Measurements from ENCODE around the gene HSPA12B.

HSPA12B gene

GRCh38 chr20:3738111-3739053, 5.9 kb downstream of the HSPA12B start:
- Histone ChIP-seq H3K4me1 (ENCODE audit: control insufficient read depth in 2 of 2, insufficient read depth in 2 of 2, low read length in 2 of 2) (peaks cover 2 to 14% of the 10 kb centered on the region in 2 donors), H3K4me3 (ENCODE audit: low read length in 2 of 2) (no peak overlapping the region), H3K9me3 (ENCODE audit: control insufficient read depth in 2 of 2, low read length in 2 of 2) (no peaks in the 10 kb centered on the region), H3K27me3 (ENCODE audit: control insufficient read depth in 2 of 2, insufficient read depth in 2 of 2, low read length in 2 of 2) (peaks cover 0 to 2% of the 10 kb centered on the region in 2 donors), H3K9ac (ENCODE audit: low read depth in 1 of 2, low read length in 2 of 2) (no peak overlapping the region), H3K27ac (ENCODE audit: low read depth in 2 of 2, low read length in 2 of 2) (no peak overlapping the region), H3K36me3 (ENCODE audit: control insufficient read depth in 2 of 2, insufficient read depth in 2 of 2, low read length in 2 of 2) (no peaks in the 10 kb centered on the region)

- H3K36me3 ChIP-seq (ENCODE audit: control insufficient read depth in 2 of 2, insufficient read depth in 2 of 2, low read length in 2 of 2), result no peaks in the 10 kb centered on the region
- peaks cover 0 to 8% of the 10 kb centered on the region in 2 donors for H3K4me1 ChIP-seq (ENCODE audit: control insufficient read depth in 2 of 2, insufficient read depth in 2 of 2, low read length in 2 of 2)
- no peak overlapping the region for H3K9ac ChIP-seq (ENCODE audit: low read depth in 1 of 2, low read length in 2 of 2)
- peaks cover 0 to 6% of the 10 kb centered on the region in 2 donors for H3K27me3 ChIP-seq (ENCODE audit: control insufficient read depth in 2 of 2, insufficient read depth in 2 of 2, low read length in 2 of 2)
- no peaks in the 10 kb centered on the region for H3K9me3 ChIP-seq (ENCODE audit: control insufficient read depth in 2 of 2, low read length in 2 of 2)
- no peak overlapping the region for H3K27ac ChIP-seq (ENCODE audit: low read depth in 2 of 2, low read length in 2 of 2)
- H3K4me3 ChIP-seq (ENCODE audit: low read length in 2 of 2), result no peak overlapping the region
These were observed 6.8 kb downstream of the HSPA12B start for GRCh38 chr20:3739054-3739925.

GRCh38 chr20:3739926-3740451, 7.5 kb downstream of the HSPA12B start:
- no peak overlapping the region for H3K27ac ChIP-seq (ENCODE audit: low read depth in 2 of 2, low read length in 2 of 2)
- peaks cover 0 to 7% of the 10 kb centered on the region in 2 donors for H3K27me3 ChIP-seq (ENCODE audit: control insufficient read depth in 2 of 2, insufficient read depth in 2 of 2, low read length in 2 of 2)
- H3K9ac ChIP-seq (ENCODE audit: low read depth in 1 of 2, low read length in 2 of 2), result no peak overlapping the region
- H3K4me3 ChIP-seq (ENCODE audit: low read length in 2 of 2), result no peak overlapping the region
- H3K4me1 ChIP-seq (ENCODE audit: control insufficient read depth in 2 of 2, insufficient read depth in 2 of 2, low read length in 2 of 2), result peaks cover 0 to 5% of the 10 kb centered on the region in 2 donors
- no peaks in the 10 kb centered on the region for H3K9me3 ChIP-seq (ENCODE audit: control insufficient read depth in 2 of 2, low read length in 2 of 2)
- H3K36me3 ChIP-seq (ENCODE audit: control insufficient read depth in 2 of 2, insufficient read depth in 2 of 2, low read length in 2 of 2), result no peaks in the 10 kb centered on the region

DNA sequence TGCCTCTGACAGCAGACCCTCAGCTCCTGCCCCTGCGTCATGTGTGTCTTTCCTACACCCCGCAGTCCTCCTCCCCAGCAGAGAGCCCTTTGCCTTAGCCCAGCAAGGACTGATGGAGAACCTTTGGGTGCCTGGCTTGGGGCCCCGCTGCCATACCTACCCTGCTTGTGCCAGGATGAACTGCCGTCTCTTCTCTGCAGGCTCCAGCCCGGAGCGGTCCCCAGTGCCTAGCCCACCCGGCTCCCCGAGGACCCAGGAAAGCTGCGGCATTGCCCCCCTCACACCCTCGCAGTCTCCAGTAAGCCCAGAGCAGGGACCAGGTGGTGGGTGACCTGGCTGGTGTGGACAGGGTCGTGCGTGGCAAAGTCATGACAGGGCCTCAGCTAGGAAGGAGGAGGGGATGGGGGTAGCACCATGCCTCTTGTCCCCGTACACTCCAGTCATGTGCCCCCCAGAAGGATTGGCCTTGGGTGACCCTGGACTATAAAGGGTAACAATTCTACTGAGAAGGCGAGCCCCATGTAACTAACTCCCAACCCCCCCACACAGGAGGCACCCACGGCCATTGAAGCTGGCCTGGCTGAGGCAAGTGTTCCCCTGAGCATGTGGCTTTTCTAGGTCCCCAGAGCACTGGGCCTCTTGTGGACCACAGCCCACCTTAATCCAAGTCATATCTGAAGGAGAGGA, 8.3 kb downstream of the HSPA12B start:
- Histone ChIP-seq H3K27ac (ENCODE audit: low read depth in 2 of 2, low read length in 2 of 2) (no peak overlapping the region), H3K36me3 (ENCODE audit: control insufficient read depth in 2 of 2, insufficient read depth in 2 of 2, low read length in 2 of 2) (no peaks in the 10 kb centered on the region), H3K27me3 (ENCODE audit: control insufficient read depth in 2 of 2, insufficient read depth in 2 of 2, low read length in 2 of 2) (peaks cover 1 to 5% of the 10 kb centered on the region in 2 donors), H3K4me1 (ENCODE audit: control insufficient read depth in 2 of 2, insufficient read depth in 2 of 2, low read length in 2 of 2) (peaks cover 0 to 5% of the 10 kb centered on the region in 2 donors), H3K9me3 (ENCODE audit: control insufficient read depth in 2 of 2, low read length in 2 of 2) (no peaks in the 10 kb centered on the region), H3K4me3 (ENCODE audit: low read length in 2 of 2) (no peak overlapping the region), H3K9ac (ENCODE audit: low read depth in 1 of 2, low read length in 2 of 2) (no peak overlapping the region)

GRCh38 chr20:3741836-3742458, 9.5 kb downstream of the HSPA12B start:
- H3K27me3 ChIP-seq (ENCODE audit: control insufficient read depth in 2 of 2, insufficient read depth in 2 of 2, low read length in 2 of 2), result peaks cover 3 to 6% of the 10 kb centered on the region in 2 donors
- H3K4me1 ChIP-seq (ENCODE audit: control insufficient read depth in 2 of 2, insufficient read depth in 2 of 2, low read length in 2 of 2), result no peaks in the 10 kb centered on the region
- no peak overlapping the region for H3K4me3 ChIP-seq (ENCODE audit: low read length in 2 of 2)
- H3K9ac ChIP-seq (ENCODE audit: low read depth in 1 of 2, low read length in 2 of 2), result no peak overlapping the region
- H3K27ac ChIP-seq (ENCODE audit: low read depth in 2 of 2, low read length in 2 of 2), result no peak overlapping the region
- no peaks in the 10 kb centered on the region for H3K9me3 ChIP-seq (ENCODE audit: control insufficient read depth in 2 of 2, low read length in 2 of 2)
- H3K36me3 ChIP-seq (ENCODE audit: control insufficient read depth in 2 of 2, insufficient read depth in 2 of 2, low read length in 2 of 2), result no peaks in the 10 kb centered on the region

DNA sequence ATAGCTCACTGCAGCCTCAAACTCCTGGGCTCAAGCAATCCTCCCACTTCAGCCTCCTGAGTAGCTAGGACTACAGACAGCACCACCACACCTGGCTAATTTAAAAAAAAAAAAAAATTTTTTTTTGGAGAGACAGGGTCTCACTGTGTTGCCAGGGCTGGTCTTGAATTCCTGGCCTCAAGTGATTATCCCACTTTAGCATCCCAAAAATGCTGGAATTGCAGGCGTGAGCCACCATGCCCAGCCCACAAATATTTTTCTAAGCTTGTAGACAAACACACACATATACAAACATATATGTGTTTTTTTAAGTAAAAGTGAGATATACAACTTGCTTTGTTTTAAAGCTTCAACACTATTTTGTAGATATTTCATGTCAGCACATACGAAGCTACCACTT, 10.8 kb downstream of the HSPA12B start:
- Histone ChIP-seq H3K4me1 (ENCODE audit: control insufficient read depth in 2 of 2, insufficient read depth in 2 of 2, low read length in 2 of 2) (no peaks in the 10 kb centered on the region), H3K4me3 (ENCODE audit: low read length in 2 of 2) (no peak overlapping the region), H3K36me3 (ENCODE audit: control insufficient read depth in 2 of 2, insufficient read depth in 2 of 2, low read length in 2 of 2) (no peaks in the 10 kb centered on the region), H3K27me3 (ENCODE audit: control insufficient read depth in 2 of 2, insufficient read depth in 2 of 2, low read length in 2 of 2) (peaks cover 3 to 9% of the 10 kb centered on the region in 2 donors), H3K9ac (ENCODE audit: low read depth in 1 of 2, low read length in 2 of 2) (no peak overlapping the region), H3K9me3 (ENCODE audit: control insufficient read depth in 2 of 2, low read length in 2 of 2) (no peaks in the 10 kb centered on the region), H3K27ac (ENCODE audit: low read depth in 2 of 2, low read length in 2 of 2) (no peak overlapping the region)

DNA sequence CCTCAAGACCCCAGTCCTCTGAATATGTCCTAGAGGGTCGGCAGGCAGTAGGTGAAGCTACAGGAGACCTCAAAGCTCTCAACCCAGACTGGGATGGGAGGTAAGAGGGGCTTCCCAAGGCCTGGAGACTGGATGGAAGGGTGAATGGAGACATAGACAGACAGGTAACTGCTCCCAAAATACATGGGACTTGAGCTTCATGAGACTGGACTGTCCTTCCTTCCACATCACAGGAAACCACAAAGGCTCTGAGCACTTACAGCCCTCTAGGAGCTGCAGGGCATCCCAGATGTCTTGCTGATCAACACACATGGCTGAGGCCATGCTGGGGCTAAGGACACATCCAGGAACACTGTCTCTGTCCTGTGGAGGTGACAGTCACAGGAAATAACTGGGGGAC, 11.6 kb downstream of the HSPA12B start:
- no peaks in the 10 kb centered on the region for H3K9me3 ChIP-seq (ENCODE audit: control insufficient read depth in 2 of 2, low read length in 2 of 2)
- no peak overlapping the region for H3K9ac ChIP-seq (ENCODE audit: low read depth in 1 of 2, low read length in 2 of 2)
- no peak overlapping the region for H3K4me3 ChIP-seq (ENCODE audit: low read length in 2 of 2)
- no peak overlapping the region for H3K27ac ChIP-seq (ENCODE audit: low read depth in 2 of 2, low read length in 2 of 2)
- H3K4me1 ChIP-seq (ENCODE audit: control insufficient read depth in 2 of 2, insufficient read depth in 2 of 2, low read length in 2 of 2), result no peaks in the 10 kb centered on the region
- H3K36me3 ChIP-seq (ENCODE audit: control insufficient read depth in 2 of 2, insufficient read depth in 2 of 2, low read length in 2 of 2), result no peaks in the 10 kb centered on the region
- H3K27me3 ChIP-seq (ENCODE audit: control insufficient read depth in 2 of 2, insufficient read depth in 2 of 2, low read length in 2 of 2), result peaks cover 8 to 9% of the 10 kb centered on the region in 2 donors

GRCh38 chr20:3744806-3745685, 12.6 kb downstream of the HSPA12B start:
- Histone ChIP-seq H3K36me3 (ENCODE audit: control insufficient read depth in 2 of 2, insufficient read depth in 2 of 2, low read length in 2 of 2) (no peaks in the 10 kb centered on the region), H3K4me3 (ENCODE audit: low read length in 2 of 2) (no peak overlapping the region), H3K4me1 (ENCODE audit: control insufficient read depth in 2 of 2, insufficient read depth in 2 of 2, low read length in 2 of 2) (peaks cover 0 to 2% of the 10 kb centered on the region in 2 donors), H3K27me3 (ENCODE audit: control insufficient read depth in 2 of 2, insufficient read depth in 2 of 2, low read length in 2 of 2) (peaks cover 8 to 9% of the 10 kb centered on the region in 2 donors), H3K9ac (ENCODE audit: low read depth in 1 of 2, low read length in 2 of 2) (no peak overlapping the region), H3K27ac (ENCODE audit: low read depth in 2 of 2, low read length in 2 of 2) (no peak overlapping the region), H3K9me3 (ENCODE audit: control insufficient read depth in 2 of 2, low read length in 2 of 2) (no peaks in the 10 kb centered on the region)
